ENCODE measurements around the gene TLE4. TPM values are rescaled to one million over a fixed set of nuclear protein-coding genes. Genes with fewer than 3 reads are reported as not detected.

The TLE4 gene
- total RNA-seq, 2 donors from 2014 or later = 17.9 to 54.7 TPM

- DNase-seq (peak in 2 of 4 donors; percentile 13 to 15), ATAC-seq (no peak)
- intact Hi-C loops (cut with DNase I) = no loop called here
- Histone ChIP-seq H3K9me3 (no peaks in the 10 kb centered on the region), H3K4me3 (no peak overlapping the region), H3K27ac (no peak overlapping the region), H3K36me3 (replicated peaks in 1 of 2; ENCODE audit: insufficient read depth in 1 of 2, low read depth in 2 of 2) (no peaks in the 10 kb centered on the region), H3K27me3 (no peaks in the 10 kb centered on the region), H3K4me1 (no peaks in the 10 kb centered on the region)
- no peak for TF ChIP-seq POLR2A (IDR thresholded peaks at IDR 0.05)
- TF ChIP-seq CTCF (IDR thresholded peaks at IDR 0.05) = no peak
- 76 to 80% methylated on average over 6 of the region's 6 CpGs for WGBS, 2 donors
These were observed 192.0 kb downstream of the TLE4 start for GRCh38 chr9:79763671-79764285.

DNA sequence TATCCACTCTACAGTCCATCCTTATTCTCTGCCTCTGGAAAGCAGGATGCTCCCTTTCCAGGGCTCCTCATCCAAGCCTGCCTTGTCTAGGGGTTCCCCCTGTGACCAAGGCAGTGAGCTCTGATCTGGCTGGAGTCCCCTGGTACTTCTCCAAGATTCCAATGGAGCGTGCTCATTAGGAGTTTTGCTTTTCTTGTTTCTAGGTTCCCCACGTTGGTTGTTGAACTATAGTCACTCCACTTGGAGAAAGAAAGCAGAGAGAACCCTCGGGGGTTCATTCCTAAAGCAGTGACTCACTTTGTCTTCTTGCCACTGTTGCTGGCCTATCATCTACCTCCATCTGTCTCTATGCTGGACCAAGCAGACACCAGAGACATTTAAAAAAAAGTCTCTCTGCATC is 192.6 kb downstream of the TLE4 start:
- no peak for TF ChIP-seq POLR2A (IDR thresholded peaks at IDR 0.05)
- TF ChIP-seq CTCF (IDR thresholded peaks at IDR 0.05) = no peak
- Histone ChIP-seq H3K9me3 (no peaks in the 10 kb centered on the region), H3K4me3 (no peak overlapping the region), H3K27ac (no peak overlapping the region), H3K27me3 (no peaks in the 10 kb centered on the region), H3K4me1 (no peaks in the 10 kb centered on the region), H3K36me3 (replicated peaks in 1 of 2; ENCODE audit: insufficient read depth in 1 of 2, low read depth in 2 of 2) (no peaks in the 10 kb centered on the region)
- DNase-seq (peak in 3 of 4 donors; percentile 9 to 34 (median 12)), ATAC-seq (peak; percentile 27)
- WGBS, 2 donors = 40 to 44% methylated on average over 3 of the region's 3 CpGs
- intact Hi-C loops (cut with DNase I) = no loop called here

GRCh38 chr9:79765466-79765865 is 193.7 kb downstream of the TLE4 start:
- intact Hi-C loops (cut with DNase I) = no loop called here
- WGBS, 2 donors = 40 to 50% methylated on average over 6 of the region's 6 CpGs
- no peaks in the 10 kb centered on the region for H3K9me3 ChIP-seq
- H3K27me3 ChIP-seq = no peaks in the 10 kb centered on the region
- no peak overlapping the region for H3K4me3 ChIP-seq
- H3K4me1 ChIP-seq = no peaks in the 10 kb centered on the region
- H3K27ac ChIP-seq = no peak overlapping the region
- ATAC-seq = no peak
- no peak for DNase-seq
- TF ChIP-seq POLR2A (IDR thresholded peaks at IDR 0.05) (no peak), CTCF (IDR thresholded peaks at IDR 0.05) (no peak)
- no peaks in the 10 kb centered on the region for H3K36me3 ChIP-seq (replicated peaks in 1 of 2; ENCODE audit: insufficient read depth in 1 of 2, low read depth in 2 of 2)

DNA sequence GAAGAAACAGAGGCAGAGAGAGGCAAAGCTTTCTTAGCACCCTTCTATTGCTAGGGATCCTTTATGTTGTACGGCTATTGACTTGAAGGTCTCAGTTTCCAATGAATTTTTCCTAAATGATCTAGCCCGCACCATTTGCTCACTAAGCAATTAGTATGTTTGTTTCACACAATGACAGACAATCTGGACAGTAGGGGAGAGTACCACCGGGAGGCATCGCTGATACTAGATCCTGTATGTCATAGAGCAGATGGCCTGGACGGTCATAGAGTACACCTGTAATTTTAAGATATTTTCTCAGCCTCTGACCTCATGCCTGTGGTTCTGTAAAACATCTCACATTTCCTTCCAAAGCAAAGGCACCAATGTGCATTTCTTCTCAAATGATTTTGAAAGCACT is 194.3 kb downstream of the TLE4 start:
- Histone ChIP-seq H3K36me3 (replicated peaks in 1 of 2; ENCODE audit: insufficient read depth in 1 of 2, low read depth in 2 of 2) (no peaks in the 10 kb centered on the region), H3K4me3 (no peak overlapping the region), H3K27me3 (no peaks in the 10 kb centered on the region), H3K27ac (no peak overlapping the region), H3K4me1 (no peaks in the 10 kb centered on the region), H3K9me3 (no peaks in the 10 kb centered on the region)
- 45 to 55% methylated on average over 5 of the region's 5 CpGs for WGBS, 2 donors
- no peak for ATAC-seq
- TF ChIP-seq CTCF (IDR thresholded peaks at IDR 0.05) = no peak
- intact Hi-C loops (cut with DNase I) = no loop called here
- no peak for DNase-seq

DNA sequence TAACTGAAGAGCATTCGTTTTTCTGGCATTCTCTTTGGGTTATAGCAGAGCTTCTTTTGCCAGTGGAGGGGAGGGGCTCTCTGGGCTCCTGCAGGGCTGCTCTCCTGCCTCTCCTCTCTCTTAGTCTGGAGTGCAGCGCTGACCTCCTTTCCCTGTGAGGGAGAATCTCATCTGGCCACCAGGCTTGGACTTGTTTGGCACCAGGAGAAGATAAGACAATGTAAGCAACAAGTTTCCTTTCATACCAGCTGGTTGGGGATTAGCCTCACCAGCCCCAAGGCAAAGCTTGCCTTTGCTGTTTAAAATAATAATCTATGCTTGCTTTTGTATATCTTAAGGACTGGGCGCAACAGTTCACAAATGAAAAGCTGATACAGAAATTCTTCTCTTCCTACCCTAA is 196.4 kb downstream of the TLE4 start:
- no peak for DNase-seq
- no peak for TF ChIP-seq POLR2A (IDR thresholded peaks at IDR 0.05)
- no peak for TF ChIP-seq CTCF (IDR thresholded peaks at IDR 0.05)

More for the DNA sequence above, 196.4 kb downstream of the TLE4 start:
- Histone ChIP-seq H3K27me3 (no peaks in the 10 kb centered on the region), H3K9me3 (no peaks in the 10 kb centered on the region), H3K27ac (no peak overlapping the region), H3K36me3 (replicated peaks in 1 of 2; ENCODE audit: insufficient read depth in 1 of 2, low read depth in 2 of 2) (no peaks in the 10 kb centered on the region), H3K4me3 (no peak overlapping the region), H3K4me1 (no peaks in the 10 kb centered on the region)
- intact Hi-C loops (cut with DNase I) = no loop called here
- no peak for ATAC-seq
- 28 to 32% methylated on average over 3 of the region's 3 CpGs for WGBS, 2 donors
